ENCODE results near the gene LTB. TPM values are rescaled to one million over a fixed set of nuclear protein-coding genes. Genes with fewer than 3 reads are reported as not detected.
A peak's percentile ranks its signal among the peaks of the same experiment; 100 is the strongest.

LTB gene
- total and polyA plus RNA-seq, 8 donors, result 1.5 to 13.7 (median 3.4) TPM

DNA sequence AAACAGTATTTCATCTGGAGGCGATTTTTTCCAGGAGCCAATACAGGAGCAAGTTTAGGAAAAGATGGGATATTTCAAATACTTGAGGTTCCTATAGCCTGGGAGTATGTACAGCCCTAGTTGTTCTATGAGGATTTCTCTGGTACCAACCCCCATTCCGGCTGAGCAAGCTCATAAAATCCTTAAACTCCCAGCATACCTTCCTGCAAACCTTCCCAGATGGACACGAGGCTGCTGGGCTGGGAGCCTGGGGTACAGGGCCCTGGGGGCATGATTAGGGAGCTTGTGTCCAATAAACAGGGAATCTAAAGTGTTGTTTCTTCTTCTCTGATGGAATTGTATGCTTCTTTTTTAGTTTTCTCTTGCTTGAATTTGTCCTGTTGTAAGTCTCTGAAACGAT is 39.8 kb upstream of the LTB start:
- intact Hi-C loops (cut with DNase I), result no loop called here
- peaks cover 0 to 43% of the 10 kb centered on the region in 2 donors for H3K36me3 ChIP-seq
- H3K27ac ChIP-seq, result peak overlapping the region; percentile 97 to 98
- H3K9me3 ChIP-seq, result no peaks in the 10 kb centered on the region
- H3K4me3 ChIP-seq, result peak overlapping the region; percentile 85 to 86
- no peaks in the 10 kb centered on the region for H3K27me3 ChIP-seq
- peaks cover 17 to 37% of the 10 kb centered on the region in 2 donors for H3K4me1 ChIP-seq
- no peak for ATAC-seq
- TF ChIP-seq, protein P1, sequence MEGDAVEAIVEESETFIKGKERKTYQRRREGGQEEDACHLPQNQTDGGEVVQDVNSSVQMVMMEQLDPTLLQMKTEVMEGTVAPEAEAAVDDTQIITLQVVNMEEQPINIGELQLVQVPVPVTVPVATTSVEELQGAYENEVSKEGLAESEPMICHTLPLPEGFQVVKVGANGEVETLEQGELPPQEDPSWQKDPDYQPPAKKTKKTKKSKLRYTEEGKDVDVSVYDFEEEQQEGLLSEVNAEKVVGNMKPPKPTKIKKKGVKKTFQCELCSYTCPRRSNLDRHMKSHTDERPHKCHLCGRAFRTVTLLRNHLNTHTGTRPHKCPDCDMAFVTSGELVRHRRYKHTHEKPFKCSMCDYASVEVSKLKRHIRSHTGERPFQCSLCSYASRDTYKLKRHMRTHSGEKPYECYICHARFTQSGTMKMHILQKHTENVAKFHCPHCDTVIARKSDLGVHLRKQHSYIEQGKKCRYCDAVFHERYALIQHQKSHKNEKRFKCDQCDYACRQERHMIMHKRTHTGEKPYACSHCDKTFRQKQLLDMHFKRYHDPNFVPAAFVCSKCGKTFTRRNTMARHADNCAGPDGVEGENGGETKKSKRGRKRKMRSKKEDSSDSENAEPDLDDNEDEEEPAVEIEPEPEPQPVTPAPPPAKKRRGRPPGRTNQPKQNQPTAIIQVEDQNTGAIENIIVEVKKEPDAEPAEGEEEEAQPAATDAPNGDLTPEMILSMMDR (IDR thresholded peaks at IDR 0.05), result no peak
- no peak for DNase-seq

DNA sequence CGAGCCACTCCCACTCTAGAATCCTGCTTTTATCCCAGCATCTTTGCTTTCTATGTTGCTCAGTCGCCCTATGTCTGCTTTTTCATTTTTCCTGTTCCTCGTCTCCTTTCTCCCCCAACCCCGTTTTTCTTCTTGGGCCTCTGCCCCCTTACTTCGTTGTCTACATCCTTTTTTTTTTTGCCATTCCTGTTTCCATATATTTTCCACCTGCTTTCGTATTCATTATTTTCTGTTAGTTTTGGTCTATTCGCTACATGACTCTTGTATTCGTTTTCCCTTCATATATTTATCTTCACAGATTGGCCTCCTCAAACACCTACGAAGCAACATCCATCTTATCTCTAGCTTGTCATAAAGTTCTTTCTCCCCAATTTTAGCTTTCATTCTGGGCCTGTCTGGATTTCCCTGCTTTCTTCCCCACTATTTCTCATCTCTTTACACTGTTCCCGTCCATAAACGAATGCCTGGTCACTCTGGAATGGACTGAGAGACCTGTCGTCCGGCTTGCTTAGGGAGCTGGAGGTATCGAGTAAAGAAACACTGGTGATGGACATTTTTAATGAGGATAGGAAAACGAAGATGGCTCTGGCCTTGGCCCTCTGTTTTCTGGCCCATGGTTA is 39.2 kb upstream of the LTB start:
- intact Hi-C loops (cut with DNase I), result no loop called here

DNA sequence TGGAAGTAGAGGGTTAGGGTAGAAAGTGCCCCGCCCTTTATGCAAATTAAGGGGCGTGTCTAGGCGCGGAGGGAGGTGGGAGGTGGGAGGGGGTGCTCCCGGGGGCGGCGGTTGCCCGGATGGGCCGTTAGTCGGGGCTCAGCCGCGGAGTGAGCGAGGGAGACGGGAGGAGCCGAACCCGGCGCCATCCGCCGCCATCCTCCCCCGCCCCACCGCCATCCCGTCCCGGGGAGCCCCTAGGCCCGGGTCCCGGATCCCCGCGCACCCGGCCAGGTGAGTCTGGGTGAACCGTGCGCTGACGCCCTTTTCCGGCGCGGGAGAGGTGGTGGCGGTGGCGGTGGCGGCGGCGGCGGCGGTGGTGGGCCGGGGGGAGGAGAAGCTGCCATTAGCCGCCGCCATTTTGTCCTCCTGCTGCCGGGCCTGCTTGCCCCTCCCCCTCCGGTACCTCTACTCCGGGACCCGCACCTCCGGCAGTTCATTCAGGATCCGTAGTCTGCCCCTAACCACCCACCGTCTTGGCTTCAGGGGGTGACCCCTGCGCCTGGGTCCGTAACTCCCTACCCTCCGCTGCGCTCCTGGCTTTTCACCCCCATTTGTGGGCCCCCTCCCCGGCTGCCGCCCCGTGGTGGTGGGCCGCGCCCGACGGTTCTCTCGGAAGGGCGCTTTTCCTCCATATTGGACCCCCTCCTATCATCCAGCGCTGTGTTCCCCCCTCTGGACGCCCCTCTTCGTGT is 38.5 kb upstream of the LTB start, which contains the start of gene PRRC2A:
Gene PRRC2A (plus strand): TSS at position 130 of the 734 bp plus-strand sequence. CDS start 2,075 bp downstream, outside the sequence.
- Histone ChIP-seq H3K4me3 (peak within 1 kb of the TSS; percentile 85 to 86), H3K4me1 (peaks cover 17 to 47% of the 10 kb centered on the region in 2 donors), H3K36me3 (peaks cover 0 to 31% of the 10 kb centered on the region in 2 donors), H3K9me3 (no peaks in the 10 kb centered on the region), H3K27me3 (no peaks in the 10 kb centered on the region), H3K27ac (peak within 1 kb of the TSS; percentile 97 to 98)
- TF ChIP-seq, protein P1 (IDR thresholded peaks at IDR 0.05), result no peak
- DNase-seq (peak; percentile 68 to 96 (median 78)), ATAC-seq (peak; percentile 89)
- intact Hi-C loops (cut with DNase I), result no loop called here

More for the DNA sequence above, 39.2 kb upstream of the LTB start:
- Histone ChIP-seq H3K4me3 (peak overlapping the region; percentile 85 to 86), H3K9me3 (no peaks in the 10 kb centered on the region), H3K4me1 (peaks cover 17 to 43% of the 10 kb centered on the region in 2 donors), H3K27me3 (no peaks in the 10 kb centered on the region), H3K27ac (peak overlapping the region; percentile 97 to 98), H3K36me3 (peaks cover 0 to 38% of the 10 kb centered on the region in 2 donors)
- ATAC-seq (no peak), DNase-seq (no peak)
- TF ChIP-seq, protein P1 (IDR thresholded peaks at IDR 0.05), result no peak

DNA sequence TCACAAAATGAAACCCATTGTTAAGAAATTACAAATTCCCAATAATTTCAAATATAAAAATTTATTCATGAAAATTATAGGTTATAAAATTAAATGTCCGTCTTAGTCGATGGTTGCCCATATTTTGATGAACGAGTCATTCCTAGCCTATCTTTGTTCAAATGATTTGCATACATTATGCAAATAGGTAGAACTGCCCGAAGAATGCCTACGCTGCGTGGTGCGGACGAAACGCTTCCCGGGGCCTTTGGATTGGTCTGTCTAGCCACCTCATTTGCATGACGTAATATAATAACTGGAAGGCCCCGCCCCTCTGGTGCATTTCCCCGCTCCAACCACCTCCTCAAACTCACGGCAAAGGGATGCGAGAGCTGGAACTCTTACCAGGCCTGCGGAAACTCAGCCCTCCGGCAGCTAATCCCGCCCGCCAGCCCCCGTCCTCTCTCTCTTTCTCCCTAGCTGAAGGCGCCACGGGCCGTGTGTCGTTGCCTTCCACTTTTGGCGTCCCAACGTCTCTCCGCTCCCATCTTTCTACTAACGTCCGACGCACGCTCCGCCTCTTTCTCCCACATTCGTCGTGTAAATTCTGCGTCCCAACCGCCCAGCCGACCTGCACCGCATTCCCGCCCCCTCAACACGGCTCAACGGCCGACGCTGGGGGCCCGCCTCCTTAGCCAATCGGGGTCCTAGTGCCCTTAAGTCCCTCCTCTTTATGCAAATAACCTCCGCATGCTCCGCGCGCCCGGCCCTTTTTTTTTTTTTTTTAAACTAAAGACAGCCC is 37.8 kb upstream of the LTB start:
- H3K4me1 ChIP-seq, result peaks cover 17 to 47% of the 10 kb centered on the region in 2 donors
- no peaks in the 10 kb centered on the region for H3K27me3 ChIP-seq
- DNase-seq, result peak; percentile 97 to 100 (median 99)
- H3K9me3 ChIP-seq, result no peaks in the 10 kb centered on the region
- peak overlapping the region; percentile 97 to 98 for H3K27ac ChIP-seq
- TF ChIP-seq, protein P1 (IDR thresholded peaks at IDR 0.05), result peak in 1 of 2 donors; percentile 9
- intact Hi-C loops (cut with DNase I), result no loop called here
- peak; percentile 93 for ATAC-seq
- peak overlapping the region; percentile 47 to 85 for H3K4me3 ChIP-seq
- H3K36me3 ChIP-seq, result peaks cover 0 to 23% of the 10 kb centered on the region in 2 donors

All from left lung (tissue), 10 donors.